Loucy (cell line): ENCODE measurements around the gene NOTCH2.

Source experiments
- EZH2phosphoT487 ChIP-seq: fragments of 200-600 bp; IDR thresholded peaks from 2 replicates; pipeline ENCODE4 v1.6.1; 2018; ENCODE audit warnings: antibody characterized with exemption, mild to moderate bottlenecking, moderate library complexity, borderline replicate concordance
- TF ChIP-seq, protein P1 (sequence below): fragments of 200-600 bp; sonication (generic); conservative IDR thresholded peaks from 2 replicates; pipeline ENCODE4 v1.5.1; 2014; ENCODE audit warnings: mild to moderate bottlenecking, antibody characterized with exemption, low read length

DNA sequence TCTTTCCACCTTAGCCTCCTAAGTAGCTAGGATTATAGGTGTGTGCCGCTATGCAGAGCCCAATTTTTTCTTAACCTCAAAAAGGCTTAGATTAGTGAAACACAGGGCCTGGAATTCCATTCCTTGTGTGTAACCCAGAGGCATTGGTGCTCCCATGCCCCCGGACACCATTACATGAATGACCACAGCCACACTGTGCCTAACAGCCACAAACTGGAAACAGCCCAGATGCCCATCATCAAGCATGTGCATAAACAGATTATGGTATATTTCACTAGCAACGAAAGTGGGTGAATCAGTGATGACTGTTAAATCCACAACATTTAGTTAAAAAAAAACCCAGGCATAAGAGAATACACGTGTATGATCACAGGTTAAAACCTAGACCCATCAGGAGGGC is 197.6 kb downstream of the NOTCH2 start:
- TF ChIP-seq, protein P1, sequence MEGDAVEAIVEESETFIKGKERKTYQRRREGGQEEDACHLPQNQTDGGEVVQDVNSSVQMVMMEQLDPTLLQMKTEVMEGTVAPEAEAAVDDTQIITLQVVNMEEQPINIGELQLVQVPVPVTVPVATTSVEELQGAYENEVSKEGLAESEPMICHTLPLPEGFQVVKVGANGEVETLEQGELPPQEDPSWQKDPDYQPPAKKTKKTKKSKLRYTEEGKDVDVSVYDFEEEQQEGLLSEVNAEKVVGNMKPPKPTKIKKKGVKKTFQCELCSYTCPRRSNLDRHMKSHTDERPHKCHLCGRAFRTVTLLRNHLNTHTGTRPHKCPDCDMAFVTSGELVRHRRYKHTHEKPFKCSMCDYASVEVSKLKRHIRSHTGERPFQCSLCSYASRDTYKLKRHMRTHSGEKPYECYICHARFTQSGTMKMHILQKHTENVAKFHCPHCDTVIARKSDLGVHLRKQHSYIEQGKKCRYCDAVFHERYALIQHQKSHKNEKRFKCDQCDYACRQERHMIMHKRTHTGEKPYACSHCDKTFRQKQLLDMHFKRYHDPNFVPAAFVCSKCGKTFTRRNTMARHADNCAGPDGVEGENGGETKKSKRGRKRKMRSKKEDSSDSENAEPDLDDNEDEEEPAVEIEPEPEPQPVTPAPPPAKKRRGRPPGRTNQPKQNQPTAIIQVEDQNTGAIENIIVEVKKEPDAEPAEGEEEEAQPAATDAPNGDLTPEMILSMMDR = no peak
- TF ChIP-seq EZH2phosphoT487 = no peak
